ENCODE measurements around the gene DPP8. TPM values are rescaled to one million over a fixed set of nuclear protein-coding genes. Genes with fewer than 3 reads are reported as not detected.

Gene DPP8
- polyA plus RNA-seq, 1 donor from 2014 or later: 18.6 TPM

DNA sequence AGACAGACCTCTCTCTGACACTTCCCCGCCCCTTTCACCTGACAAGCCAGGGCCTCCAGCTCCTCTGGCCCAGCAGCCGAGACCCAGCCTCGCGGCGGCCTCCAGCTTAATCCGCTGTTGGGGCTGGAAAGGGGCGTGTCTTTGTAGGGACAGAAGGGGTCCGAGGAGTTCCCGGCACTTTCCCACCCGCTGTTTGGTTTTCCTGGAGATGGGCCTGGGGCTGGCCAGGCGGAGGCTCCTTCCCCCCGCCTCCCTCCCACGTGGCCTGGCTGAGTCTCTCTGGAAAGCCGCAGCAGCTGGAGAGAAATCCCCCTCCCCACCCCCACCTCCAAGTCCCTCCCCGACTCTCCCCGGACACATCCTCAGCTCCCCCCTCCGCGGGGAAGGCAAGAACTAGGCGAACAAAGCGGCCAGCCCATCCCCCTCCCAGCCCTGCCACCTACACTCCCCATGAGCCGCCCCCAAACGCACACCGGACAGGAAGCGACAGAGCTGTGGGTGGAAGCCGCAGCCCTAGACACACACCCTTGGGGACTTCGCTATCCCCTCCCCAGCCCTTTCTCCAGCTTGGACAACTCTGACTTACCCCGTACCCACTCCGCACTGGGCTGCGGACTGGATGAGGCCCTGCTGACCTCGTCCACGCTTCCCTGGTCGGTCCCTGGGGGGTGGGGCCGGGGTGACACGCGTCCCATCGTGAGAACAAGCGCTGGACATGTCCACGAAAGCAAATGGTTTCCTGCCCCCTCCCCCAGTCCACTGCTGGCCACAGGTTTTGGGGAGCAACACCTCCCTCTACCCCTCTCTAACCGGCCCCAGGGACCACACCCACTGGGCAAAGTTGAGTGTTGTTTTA, 95.9 kb downstream of the DPP8 start:
- Histone ChIP-seq H3K79me2 (replicated peaks; ENCODE audit: insufficient read depth, low read length) (peaks cover 10% of the 10 kb centered on the region), H3K4me2 (ENCODE audit: low read length) (peak overlapping the region; percentile 48), H3K36me3 (ENCODE audit: insufficient read depth, low read length) (no peaks in the 10 kb centered on the region), H3F3A (ENCODE audit: insufficient read depth, low read length, poor library complexity, severe bottlenecking) (no peaks in the 10 kb centered on the region), H3K9me2 (ENCODE audit: insufficient read depth, low read length) (no peaks in the 10 kb centered on the region), H3K27me3 (ENCODE audit: insufficient read depth, low read depth, low read length) (peaks cover 3% of the 10 kb centered on the region), H3K9ac (ENCODE audit: low read length) (peak overlapping the region; percentile 59), H2AFZ (ENCODE audit: low read depth, low read length) (peak overlapping the region; percentile 71), H4K20me1 (ENCODE audit: insufficient read depth) (no peaks in the 10 kb centered on the region), H3K9me3 (ENCODE audit: low read length) (no peaks in the 10 kb centered on the region), H3K4me3 (ENCODE audit: low read length) (peak overlapping the region; percentile 68), H3K27ac (ENCODE audit: low read length) (peak overlapping the region; percentile 37)
- TF ChIP-seq, protein P1, sequence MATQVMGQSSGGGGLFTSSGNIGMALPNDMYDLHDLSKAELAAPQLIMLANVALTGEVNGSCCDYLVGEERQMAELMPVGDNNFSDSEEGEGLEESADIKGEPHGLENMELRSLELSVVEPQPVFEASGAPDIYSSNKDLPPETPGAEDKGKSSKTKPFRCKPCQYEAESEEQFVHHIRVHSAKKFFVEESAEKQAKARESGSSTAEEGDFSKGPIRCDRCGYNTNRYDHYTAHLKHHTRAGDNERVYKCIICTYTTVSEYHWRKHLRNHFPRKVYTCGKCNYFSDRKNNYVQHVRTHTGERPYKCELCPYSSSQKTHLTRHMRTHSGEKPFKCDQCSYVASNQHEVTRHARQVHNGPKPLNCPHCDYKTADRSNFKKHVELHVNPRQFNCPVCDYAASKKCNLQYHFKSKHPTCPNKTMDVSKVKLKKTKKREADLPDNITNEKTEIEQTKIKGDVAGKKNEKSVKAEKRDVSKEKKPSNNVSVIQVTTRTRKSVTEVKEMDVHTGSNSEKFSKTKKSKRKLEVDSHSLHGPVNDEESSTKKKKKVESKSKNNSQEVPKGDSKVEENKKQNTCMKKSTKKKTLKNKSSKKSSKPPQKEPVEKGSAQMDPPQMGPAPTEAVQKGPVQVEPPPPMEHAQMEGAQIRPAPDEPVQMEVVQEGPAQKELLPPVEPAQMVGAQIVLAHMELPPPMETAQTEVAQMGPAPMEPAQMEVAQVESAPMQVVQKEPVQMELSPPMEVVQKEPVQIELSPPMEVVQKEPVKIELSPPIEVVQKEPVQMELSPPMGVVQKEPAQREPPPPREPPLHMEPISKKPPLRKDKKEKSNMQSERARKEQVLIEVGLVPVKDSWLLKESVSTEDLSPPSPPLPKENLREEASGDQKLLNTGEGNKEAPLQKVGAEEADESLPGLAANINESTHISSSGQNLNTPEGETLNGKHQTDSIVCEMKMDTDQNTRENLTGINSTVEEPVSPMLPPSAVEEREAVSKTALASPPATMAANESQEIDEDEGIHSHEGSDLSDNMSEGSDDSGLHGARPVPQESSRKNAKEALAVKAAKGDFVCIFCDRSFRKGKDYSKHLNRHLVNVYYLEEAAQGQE (IDR thresholded peaks at IDR 0.05; ENCODE audit: borderline replicate concordance): no peak
- TF ChIP-seq POLR2AphosphoS5 (IDR thresholded peaks at IDR 0.05) (no peak), MXI1 (conservative IDR thresholded peaks at IDR 0.05; ENCODE audit: poor library complexity, severe bottlenecking) (peak; percentile 16), RAD21 (conservative IDR thresholded peaks at IDR 0.05) (no peak), TAF1 (IDR thresholded peaks at IDR 0.05; ENCODE audit: low read depth) (peak; percentile 26)
- TF ChIP-seq, protein P2, sequence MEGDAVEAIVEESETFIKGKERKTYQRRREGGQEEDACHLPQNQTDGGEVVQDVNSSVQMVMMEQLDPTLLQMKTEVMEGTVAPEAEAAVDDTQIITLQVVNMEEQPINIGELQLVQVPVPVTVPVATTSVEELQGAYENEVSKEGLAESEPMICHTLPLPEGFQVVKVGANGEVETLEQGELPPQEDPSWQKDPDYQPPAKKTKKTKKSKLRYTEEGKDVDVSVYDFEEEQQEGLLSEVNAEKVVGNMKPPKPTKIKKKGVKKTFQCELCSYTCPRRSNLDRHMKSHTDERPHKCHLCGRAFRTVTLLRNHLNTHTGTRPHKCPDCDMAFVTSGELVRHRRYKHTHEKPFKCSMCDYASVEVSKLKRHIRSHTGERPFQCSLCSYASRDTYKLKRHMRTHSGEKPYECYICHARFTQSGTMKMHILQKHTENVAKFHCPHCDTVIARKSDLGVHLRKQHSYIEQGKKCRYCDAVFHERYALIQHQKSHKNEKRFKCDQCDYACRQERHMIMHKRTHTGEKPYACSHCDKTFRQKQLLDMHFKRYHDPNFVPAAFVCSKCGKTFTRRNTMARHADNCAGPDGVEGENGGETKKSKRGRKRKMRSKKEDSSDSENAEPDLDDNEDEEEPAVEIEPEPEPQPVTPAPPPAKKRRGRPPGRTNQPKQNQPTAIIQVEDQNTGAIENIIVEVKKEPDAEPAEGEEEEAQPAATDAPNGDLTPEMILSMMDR (IDR thresholded peaks at IDR 0.05; ENCODE audit: poor library complexity, severe bottlenecking): no peak

DNA sequence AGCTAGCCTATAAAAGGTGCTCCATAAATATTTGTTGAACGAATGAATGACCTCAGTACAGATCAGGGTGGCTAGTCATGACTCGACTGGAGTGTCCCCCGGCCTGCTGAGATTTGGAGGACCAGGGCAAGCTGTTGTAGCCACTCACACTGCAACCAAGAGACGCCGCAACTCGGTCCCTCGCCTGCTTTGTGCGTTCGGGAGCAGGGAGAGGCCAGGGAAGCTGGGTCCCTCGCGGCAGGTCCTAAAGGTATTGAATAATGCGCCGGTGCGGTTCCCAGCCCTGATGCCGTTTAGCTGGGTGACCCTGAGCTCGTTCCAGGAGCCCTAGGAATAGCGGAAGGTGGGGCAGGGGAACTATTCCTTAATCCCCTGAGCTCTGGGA, 96.5 kb downstream of the DPP8 start:
- no peaks in the 10 kb centered on the region for H4K20me1 ChIP-seq (ENCODE audit: insufficient read depth)
- no peak overlapping the region for H2AFZ ChIP-seq (ENCODE audit: low read depth, low read length)
- H3K36me3 ChIP-seq (ENCODE audit: insufficient read depth, low read length): no peaks in the 10 kb centered on the region
- H3K4me3 ChIP-seq (ENCODE audit: low read length): peak overlapping the region; percentile 68
- H3K27me3 ChIP-seq (ENCODE audit: insufficient read depth, low read depth, low read length): peaks cover 3% of the 10 kb centered on the region
- H3F3A ChIP-seq (ENCODE audit: insufficient read depth, low read length, poor library complexity, severe bottlenecking): no peaks in the 10 kb centered on the region
- H3K9ac ChIP-seq (ENCODE audit: low read length): peak overlapping the region; percentile 59
- peaks cover 10% of the 10 kb centered on the region for H3K79me2 ChIP-seq (replicated peaks; ENCODE audit: insufficient read depth, low read length)
- no peak overlapping the region for H3K27ac ChIP-seq (ENCODE audit: low read length)
- no peak for TF ChIP-seq EP300 (conservative IDR thresholded peaks at IDR 0.05; ENCODE audit: poor library complexity, severe bottlenecking)
- TF ChIP-seq, protein P2 (IDR thresholded peaks at IDR 0.05; ENCODE audit: poor library complexity, severe bottlenecking): no peak
- no peaks in the 10 kb centered on the region for H3K9me2 ChIP-seq (ENCODE audit: insufficient read depth, low read length)
- no peaks in the 10 kb centered on the region for H3K9me3 ChIP-seq (ENCODE audit: low read length)
- H3K4me2 ChIP-seq (ENCODE audit: low read length): peak overlapping the region; percentile 48
